Spleen (tissue), 7 donors: Measurements from ENCODE around the gene RAPGEF4.

Source experiments
- CTCF ChIP-seq, 11 experiments: fragments of 200-600 bp in 7 of 11; fragments of 450-650 bp in 4 of 11; sonication (generic) in 4 of 11; IDR thresholded peaks in 8 of 11; conservative IDR thresholded peaks in 3 of 11; 1 replicate in 7 of 11; 2 replicates in 4 of 11; pipeline versions ENCODE4 v1.4.0 to v1.8.0; 2016 to 2021; ENCODE audit warnings: antibody characterized with exemption in 11 of 11, inconsistent platforms in 4 of 11, mild to moderate bottlenecking in 1 of 11
- POLR2AphosphoS5 ChIP-seq, 3 donors: sonication (generic); formaldehyde crosslinking; IDR thresholded peaks; one replicate each; pipeline ENCODE4 v1.5.1; 2017; ENCODE audit warnings: antibody characterized with exemption in 3 of 3
- donor health status: DM: no; HTN: no; CAD: no; lungs with moderate emphysema.
- donor health status: DM: no; HTN: no; CAD: no.
- donor health status: DM: no; HTN: no; CAD: no.

DNA sequence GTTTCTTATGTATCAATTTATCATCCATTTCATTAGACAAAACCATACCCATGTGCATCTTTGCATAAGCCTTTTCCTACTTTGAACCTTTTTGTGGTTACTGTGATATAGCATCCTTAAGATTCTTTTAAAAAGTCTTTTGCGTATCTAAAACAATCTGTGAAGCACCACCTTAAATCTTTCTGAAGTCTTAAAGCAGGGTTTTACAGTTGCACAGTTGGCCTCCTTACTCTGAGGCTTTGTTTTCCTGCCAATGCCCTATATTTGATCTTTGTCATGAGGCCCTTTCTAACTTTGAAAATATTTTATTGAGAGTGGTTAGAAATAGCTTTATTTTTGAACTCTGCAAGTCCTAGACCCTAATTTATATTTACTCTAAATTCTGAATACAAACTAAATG, 176.6 kb downstream of the RAPGEF4 start:
- TF ChIP-seq CTCF (IDR thresholded peaks at IDR 0.05 in 8 of 11, conservative IDR thresholded peaks at IDR 0.05 in 3 of 11), result no peak
- TF ChIP-seq POLR2AphosphoS5 (IDR thresholded peaks at IDR 0.05), result no peak
